Measurements from ENCODE around the gene CDKAL1.

Gene CDKAL1

DNA sequence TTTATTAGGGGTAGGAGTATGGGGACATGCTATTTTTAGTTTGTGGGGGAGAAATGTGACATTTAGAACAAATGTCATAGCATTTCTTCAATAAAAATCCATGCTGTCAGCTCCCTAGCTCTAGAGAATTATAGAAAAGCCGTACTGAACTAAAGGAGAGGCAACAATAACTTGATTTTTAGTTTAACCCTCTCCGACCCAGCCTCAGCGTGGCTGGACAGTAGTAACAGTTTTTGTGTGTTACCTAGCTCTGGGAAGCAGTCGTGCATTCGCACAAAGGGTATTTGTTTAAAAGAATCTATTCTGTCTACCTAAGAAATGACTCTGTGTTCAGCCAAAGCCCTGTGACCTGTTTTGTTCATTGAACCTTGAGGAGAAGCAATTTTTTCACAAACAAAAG, 616.9 kb downstream of the CDKAL1 start:
- no peaks in the 10 kb centered on the region for H3K9me3 ChIP-seq (ENCODE audit: insufficient read depth, low read length, severe bottlenecking)
- H4K20me1 ChIP-seq (ENCODE audit: insufficient read depth, low read length) = no peaks in the 10 kb centered on the region
- H3K4me1 ChIP-seq (ENCODE audit: insufficient read depth, low read length) = no peaks in the 10 kb centered on the region; the same call in 1 of the 2 replicates
- H3K79me2 ChIP-seq (ENCODE audit: insufficient read depth, low read length) = no peaks in the 10 kb centered on the region
- no peaks in the 10 kb centered on the region for H3K36me3 ChIP-seq (ENCODE audit: insufficient read depth, low read length)
- no peak for ATAC-seq (ENCODE audit: insufficient read depth, low read depth)
- no peak overlapping the region for H3K4me3 ChIP-seq (ENCODE audit: low read depth in 1 of 2, low read length in 2 of 2)
- H3K27me3 ChIP-seq (ENCODE audit: insufficient read depth, low read length, poor library complexity) = no peaks in the 10 kb centered on the region
- no peak overlapping the region for H2AFZ ChIP-seq (ENCODE audit: low read depth, low read length)
- H3K27ac ChIP-seq (ENCODE audit: low read length) = no peak overlapping the region
- TF ChIP-seq EZH2 (IDR thresholded peaks at IDR 0.05; ENCODE audit: borderline replicate concordance, low read depth, low read length, severe bottlenecking) = no peak
- TF ChIP-seq CTCF (IDR thresholded peaks at IDR 0.05; ENCODE audit: borderline replicate concordance, extremely low read depth, low read length, poor library complexity, severe bottlenecking) = no peak
- H3K4me2 ChIP-seq (ENCODE audit: insufficient read depth, low read length) = no peak overlapping the region
- no peak overlapping the region for H3K9ac ChIP-seq (ENCODE audit: low read depth, low read length)
- no peak for DNase-seq

GRCh38 chr6:21151530-21151929, 617.3 kb downstream of the CDKAL1 start:
- Histone ChIP-seq H3K4me3 (ENCODE audit: low read depth in 1 of 2, low read length in 2 of 2) (no peak overlapping the region), H3K9me3 (ENCODE audit: insufficient read depth, low read length, severe bottlenecking) (no peaks in the 10 kb centered on the region), H3K4me1 (ENCODE audit: insufficient read depth, low read length) (no peaks in the 10 kb centered on the region; the same call in 1 of the 2 replicates), H2AFZ (ENCODE audit: low read depth, low read length) (no peak overlapping the region), H3K27ac (ENCODE audit: low read length) (no peak overlapping the region), H3K9ac (ENCODE audit: low read depth, low read length) (no peak overlapping the region), H4K20me1 (ENCODE audit: insufficient read depth, low read length) (no peaks in the 10 kb centered on the region), H3K27me3 (ENCODE audit: insufficient read depth, low read length, poor library complexity) (no peaks in the 10 kb centered on the region), H3K36me3 (ENCODE audit: insufficient read depth, low read length) (no peaks in the 10 kb centered on the region), H3K79me2 (ENCODE audit: insufficient read depth, low read length) (no peaks in the 10 kb centered on the region), H3K4me2 (ENCODE audit: insufficient read depth, low read length) (no peak overlapping the region)
- DNase-seq (no peak), ATAC-seq (ENCODE audit: insufficient read depth, low read depth) (no peak)
- TF ChIP-seq EZH2 (IDR thresholded peaks at IDR 0.05; ENCODE audit: borderline replicate concordance, low read depth, low read length, severe bottlenecking) = no peak
- no peak for TF ChIP-seq CTCF (IDR thresholded peaks at IDR 0.05; ENCODE audit: borderline replicate concordance, extremely low read depth, low read length, poor library complexity, severe bottlenecking)

- Histone ChIP-seq H2AFZ (ENCODE audit: low read depth, low read length) (no peak overlapping the region), H3K27me3 (ENCODE audit: insufficient read depth, low read length, poor library complexity) (no peaks in the 10 kb centered on the region), H3K36me3 (ENCODE audit: insufficient read depth, low read length) (no peaks in the 10 kb centered on the region), H3K9me3 (ENCODE audit: insufficient read depth, low read length, severe bottlenecking) (no peaks in the 10 kb centered on the region), H3K4me1 (ENCODE audit: insufficient read depth, low read length) (peaks cover 9% of the 10 kb centered on the region), H3K9ac (ENCODE audit: low read depth, low read length) (no peak overlapping the region), H4K20me1 (ENCODE audit: insufficient read depth, low read length) (no peaks in the 10 kb centered on the region), H3K27ac (ENCODE audit: low read length) (no peak overlapping the region), H3K4me3 (ENCODE audit: low read depth in 1 of 2, low read length in 2 of 2) (no peak overlapping the region), H3K4me2 (ENCODE audit: insufficient read depth, low read length) (no peak overlapping the region), H3K79me2 (ENCODE audit: insufficient read depth, low read length) (no peaks in the 10 kb centered on the region)
- no peak for ATAC-seq (ENCODE audit: insufficient read depth, low read depth)
- DNase-seq = no peak
- TF ChIP-seq EZH2 (IDR thresholded peaks at IDR 0.05; ENCODE audit: borderline replicate concordance, low read depth, low read length, severe bottlenecking) (no peak), CTCF (IDR thresholded peaks at IDR 0.05; ENCODE audit: borderline replicate concordance, extremely low read depth, low read length, poor library complexity, severe bottlenecking) (no peak)
Measured at GRCh38 chr6:21157186-21157929, 623.1 kb downstream of the CDKAL1 start.

All from DND-41 (cell line).